T-helper 2 cell treated with Interferon-gamma antibody and Interleukin-4, amounts not matched to agents 100 ng/mL and 5 ng/mL, for 36 hours (primary cell): ENCODE results near the gene ZNF580. TPM values are rescaled to one million over a fixed set of nuclear protein-coding genes. Genes with fewer than 3 reads are reported as not detected.

ENCODE experiments used
- intact Hi-C: fragments of 100-400 bp; cut with micrococcal nuclease; formaldehyde crosslinking; loops from one replicate; pipeline ENCODE4 v1.15.1; 2023
- total RNA-seq: library from RNA; stranded (reverse); gene quantifications from 2 replicates; pipeline ENCODE4 v1.2.3, GENCODE V29; 2022

The ZNF580 gene
- total RNA-seq, 1 donor from 2014 or later: 30.8 TPM

GRCh38 chr19:55622242-55622969, 18.4 kb upstream of the ZNF580 start:
- intact Hi-C loops: no loop called here

- intact Hi-C loops: no loop called here
Observed at GRCh38 chr19:55623130-55623529, 17.7 kb upstream of the ZNF580 start.

- intact Hi-C loops: no loop called here
Observed at GRCh38 chr19:55623561-55623960, 17.2 kb upstream of the ZNF580 start.

GRCh38 chr19:55624109-55625003, 16.4 kb upstream of the ZNF580 start, which contains the start of gene ZNF784:
TSS of gene ZNF784 (minus strand) at chr19:55624566. CDS start at chr19:55624561, 5 bp downstream.
- intact Hi-C loops: loop anchor here (1.0 kb wide), 4 partner anchors 19 to 163 kb away; partner anchors contain the start of genes FIZ1, ISOC2, ZNF579 and ZNF865

- intact Hi-C loops: no loop called here
Observed at GRCh38 chr19:55625004-55625326, 15.8 kb upstream of the ZNF580 start.

GRCh38 chr19:55626350-55626749, 14.5 kb upstream of the ZNF580 start:
- intact Hi-C loops: no loop called here

- intact Hi-C loops: loop anchor here (1.0 to 10.0 kb wide), 3 partner anchors 22 to 248 kb away; partner anchors contain the start of genes RPL28 and TMEM238
Observed at GRCh38 chr19:55632463-55632834, 8.4 kb upstream of the ZNF580 start.

GRCh38 chr19:55633861-55634260, 6.9 kb upstream of the ZNF580 start:
- intact Hi-C loops: loop anchor here (2.0 to 10.0 kb wide), 3 partner anchors 41 to 249 kb away; partner anchors contain the start of genes EPN1, RPL28 and TMEM238

- intact Hi-C loops: loop anchor here (1.0 to 10.0 kb wide), 3 partner anchors 8 to 251 kb away; partner anchors contain the start of genes EPN1, RPL28, TMEM238 and ZNF581
Observed at GRCh38 chr19:55635334-55635717, 5.5 kb upstream of the ZNF580 start.

GRCh38 chr19:55635856-55636440, 4.9 kb upstream of the ZNF580 start:
- intact Hi-C loops: loop anchor here (1.0 to 10.0 kb wide), 3 partner anchors 7 to 251 kb away; partner anchors contain the start of genes EPN1, RPL28, TMEM238 and ZNF581

- intact Hi-C loops: loop anchor here (10.0 kb wide), 1 partner anchor 252 kb away; the partner anchor contains the start of genes RPL28 and TMEM238
Observed at GRCh38 chr19:55636723-55637122, 4.1 kb upstream of the ZNF580 start.

GRCh38 chr19:55637534-55637933, 3.3 kb upstream of the ZNF580 start:
- intact Hi-C loops: loop anchor here (10.0 kb wide), 1 partner anchor 253 kb away; the partner anchor contains the start of genes RPL28 and TMEM238

- intact Hi-C loops: loop anchor here (10.0 kb wide), 1 partner anchor 254 kb away; the partner anchor contains the start of genes RPL28 and TMEM238
Observed at GRCh38 chr19:55638864-55639359, 1.9 kb upstream of the ZNF580 start.

- intact Hi-C loops: loop anchor here (5.0 kb wide), 1 partner anchor 1178 kb away; the partner anchor contains the start of gene LENG9
Observed at GRCh38 chr19:55640043-55640576, 692 bp upstream of the ZNF580 start.

GRCh38 chr19:55641426-55642152, 787 bp downstream of the ZNF580 start:
- intact Hi-C loops: loop anchor here (5.0 kb wide), 1 partner anchor 1179 kb away; the partner anchor contains the start of gene LENG9

GRCh38 chr19:55642153-55643002, 1.6 kb downstream of the ZNF580 start:
- intact Hi-C loops: loop anchor here (1.0 to 5.0 kb wide), 3 partner anchors 7 to 1180 kb away; partner anchors contain the start of gene LENG9

- intact Hi-C loops: loop anchor here (1.0 to 5.0 kb wide), 3 partner anchors 8 to 1181 kb away; partner anchors contain the start of gene LENG9
Observed at GRCh38 chr19:55643003-55643886, 2.4 kb downstream of the ZNF580 start, which contains the start of gene ZNF581. TSS of gene ZNF581 (plus strand) at chr19:55643649. CDS start at chr19:55644572, 923 bp downstream.

GRCh38 chr19:55643887-55644176, 3.0 kb downstream of the ZNF580 start:
- intact Hi-C loops: loop anchor here (1.0 to 5.0 kb wide), 3 partner anchors 9 to 1182 kb away; partner anchors contain the start of gene LENG9
